Panc1 (cell line): ENCODE data around the gene MTURN. TPM values are rescaled to one million over a fixed set of nuclear protein-coding genes. Genes with fewer than 3 reads are reported as not detected.

ENCODE experiments used
- ATAC-seq: fragments of 200-7000 bp; cut with Tn5 transposase; 2 replicates; pipeline ENCODE4 v1.9.1; 2020; ENCODE audit warnings: mild to moderate bottlenecking, moderate library complexity
- BruUV-seq: library from RNA; stranded (reverse); fragments of 400-500 nt; replicated peaks from 2 replicates; lab custom pipeline; 2021; lab: Mats Ljungman, UMichigan
- CTCF ChIA-PET: fragments of 300-600 bp; sonication (Branson Sonifier 250); formaldehyde crosslinking; loops from one replicate; lab custom pipeline; 2022; ENCODE audit warnings: antibody characterized with exemption; lab: Charles Lee
- POLR2A ChIA-PET: fragments of 300-600 bp; sonication (Branson Sonifier 250); formaldehyde crosslinking; loops from one replicate; lab custom pipeline; 2022; ENCODE audit warnings: antibody characterized with exemption; lab: Charles Lee
- DNase-seq: peaks from one replicate; pipeline ENCODE4 v3.0.0-alpha.2; 2010; ENCODE audit warnings: low read depth, low spot score
- H3K27ac ChIP-seq: 2 replicates; pipeline ENCODE4 v1.5.1; 2011; ENCODE audit warnings: mild to moderate bottlenecking, low read length, inconsistent platforms
- H3K27me3 ChIP-seq: fragments of 200-500 bp; sonication (Bioruptor generic); 2 replicates; pipeline ENCODE4 v1.6.0; 2014; ENCODE audit warnings: low read length, inconsistent platforms; ENCODE audit not compliant: control insufficient read depth, insufficient read depth
- H3K36me3 ChIP-seq: fragments of 200-500 bp; sonication (Bioruptor generic); 2 replicates; pipeline ENCODE4 v1.5.1; 2014; ENCODE audit warnings: inconsistent platforms, mild to moderate bottlenecking, low read length, moderate library complexity; ENCODE audit not compliant: control insufficient read depth, insufficient read depth
- H3K4me1 ChIP-seq: 2 replicates; pipeline ENCODE4 v1.5.1; 2011; ENCODE audit warnings: inconsistent platforms, mild to moderate bottlenecking, low read length, moderate library complexity; ENCODE audit not compliant: control insufficient read depth, insufficient read depth
- H3K4me3 ChIP-seq, 2 experiments: 2 replicates each; pipeline ENCODE4 v1.5.1; 2011 to 2012; ENCODE audit warnings: low read depth in 2 of 2, low read length in 2 of 2, mild to moderate bottlenecking in 2 of 2, inconsistent platforms in 1 of 2, moderate library complexity in 1 of 2
- H3K9me3 ChIP-seq: fragments of 200-500 bp; sonication (Bioruptor generic); 2 replicates; pipeline ENCODE4 v1.5.1; 2014; ENCODE audit warnings: low read depth, mild to moderate bottlenecking, inconsistent platforms, low read length, moderate library complexity; ENCODE audit not compliant: control insufficient read depth, insufficient read depth
- POLR2AphosphoS5 ChIP-seq: IDR thresholded peaks from 2 replicates; pipeline ENCODE4 v1.6.1; 2012; ENCODE audit warnings: mild to moderate bottlenecking, low read depth, low read length, moderate library complexity
- SIN3A ChIP-seq: IDR thresholded peaks from 2 replicates; pipeline ENCODE4 v1.6.1; 2012; ENCODE audit warnings: low read depth, mild to moderate bottlenecking, low read length, moderate library complexity, borderline replicate concordance; ENCODE audit not compliant: insufficient read depth
- TCF7L2 ChIP-seq: IDR thresholded peaks from 2 replicates; pipeline ENCODE4 v1.6.1; 2011; ENCODE audit warnings: mild to moderate bottlenecking, low read depth, low read length, inconsistent platforms
- in situ Hi-C: cut with HindIII; loops from 2 replicates; pipeline ENCODE4 v1.10.0; 2016; ENCODE audit warnings: low sequenced_read_pairs, low pct_unique_long_range_greater_than_20kb
- intact Hi-C: fragments of 100-400 bp; cut with micrococcal nuclease; formaldehyde crosslinking; loops from one replicate; pipeline ENCODE4 v1.10.0; 2022; ENCODE audit not compliant: unreplicated experiment
- total RNA-seq: library from RNA; stranded (reverse); gene quantifications from one replicate; pipeline ENCODE4 v1.2.1, GENCODE V29; 2021; ENCODE audit not compliant: unreplicated experiment
- TF ChIP-seq, protein P1 (sequence below), 2 experiments: IDR thresholded peaks; 2 replicates each; pipeline ENCODE4 v1.6.1; 2011 to 2012; ENCODE audit warnings: low read depth in 2 of 2, control low read depth in 1 of 2, low read length in 1 of 2, mild to moderate bottlenecking in 1 of 2, moderate library complexity in 1 of 2; ENCODE audit not compliant: insufficient read depth in 1 of 2
- TF ChIP-seq, protein P2 (sequence below): fragments of 450-650 bp; IDR thresholded peaks from 2 replicates; pipeline ENCODE4 v1.5.1; 2017; ENCODE audit warnings: mild to moderate bottlenecking

Gene MTURN
- total RNA-seq, 1 experiment from 2014 or later: 1.2 TPM

DNA sequence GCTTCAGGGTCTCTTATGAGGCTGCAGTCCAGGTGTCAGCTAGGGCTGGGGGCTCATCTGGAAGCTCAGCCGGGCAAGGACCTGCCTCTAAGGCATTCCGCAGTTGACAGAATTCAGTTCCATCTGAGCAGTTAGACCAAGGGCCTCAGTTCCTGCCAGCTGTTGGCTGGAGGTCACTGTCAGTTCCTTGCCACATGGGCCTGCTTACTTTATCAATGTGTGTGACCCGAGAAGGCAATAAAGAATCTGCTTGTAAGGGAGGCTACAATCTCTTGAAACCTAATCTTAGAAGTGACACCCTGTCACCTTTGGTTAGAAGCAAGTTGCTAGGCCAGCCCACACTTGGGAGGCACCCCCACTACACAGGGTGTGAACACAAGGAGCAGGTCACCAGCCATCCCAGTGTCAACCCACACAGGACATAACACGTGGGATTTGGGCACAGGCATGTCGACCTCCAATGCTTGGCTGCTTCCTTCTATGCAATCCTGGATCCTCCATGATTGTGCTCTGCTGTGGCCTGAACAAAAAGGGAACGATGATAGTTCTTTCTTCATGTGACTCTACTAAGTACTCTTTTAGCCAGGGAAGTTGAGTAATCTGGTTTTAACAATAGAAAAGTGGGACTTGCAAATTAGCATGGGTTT is 41.8 kb downstream of the MTURN start:
- POLR2A ChIA-PET: no interaction called here
- ATAC-seq: no peak
- no peak for DNase-seq
- no TSS peak for BruUV-seq
- Histone ChIP-seq H3K27ac (no peak overlapping the region), H3K4me3 (no peak overlapping the region), H3K9me3 (no peaks in the 10 kb centered on the region), H3K27me3 (no peaks in the 10 kb centered on the region), H3K36me3 (no peaks in the 10 kb centered on the region), H3K4me1 (no peaks in the 10 kb centered on the region)
- CTCF ChIA-PET: no interaction called here
- TF ChIP-seq TCF7L2 (no peak), SIN3A (no peak), POLR2AphosphoS5 (no peak)
- TF ChIP-seq, protein P1, sequence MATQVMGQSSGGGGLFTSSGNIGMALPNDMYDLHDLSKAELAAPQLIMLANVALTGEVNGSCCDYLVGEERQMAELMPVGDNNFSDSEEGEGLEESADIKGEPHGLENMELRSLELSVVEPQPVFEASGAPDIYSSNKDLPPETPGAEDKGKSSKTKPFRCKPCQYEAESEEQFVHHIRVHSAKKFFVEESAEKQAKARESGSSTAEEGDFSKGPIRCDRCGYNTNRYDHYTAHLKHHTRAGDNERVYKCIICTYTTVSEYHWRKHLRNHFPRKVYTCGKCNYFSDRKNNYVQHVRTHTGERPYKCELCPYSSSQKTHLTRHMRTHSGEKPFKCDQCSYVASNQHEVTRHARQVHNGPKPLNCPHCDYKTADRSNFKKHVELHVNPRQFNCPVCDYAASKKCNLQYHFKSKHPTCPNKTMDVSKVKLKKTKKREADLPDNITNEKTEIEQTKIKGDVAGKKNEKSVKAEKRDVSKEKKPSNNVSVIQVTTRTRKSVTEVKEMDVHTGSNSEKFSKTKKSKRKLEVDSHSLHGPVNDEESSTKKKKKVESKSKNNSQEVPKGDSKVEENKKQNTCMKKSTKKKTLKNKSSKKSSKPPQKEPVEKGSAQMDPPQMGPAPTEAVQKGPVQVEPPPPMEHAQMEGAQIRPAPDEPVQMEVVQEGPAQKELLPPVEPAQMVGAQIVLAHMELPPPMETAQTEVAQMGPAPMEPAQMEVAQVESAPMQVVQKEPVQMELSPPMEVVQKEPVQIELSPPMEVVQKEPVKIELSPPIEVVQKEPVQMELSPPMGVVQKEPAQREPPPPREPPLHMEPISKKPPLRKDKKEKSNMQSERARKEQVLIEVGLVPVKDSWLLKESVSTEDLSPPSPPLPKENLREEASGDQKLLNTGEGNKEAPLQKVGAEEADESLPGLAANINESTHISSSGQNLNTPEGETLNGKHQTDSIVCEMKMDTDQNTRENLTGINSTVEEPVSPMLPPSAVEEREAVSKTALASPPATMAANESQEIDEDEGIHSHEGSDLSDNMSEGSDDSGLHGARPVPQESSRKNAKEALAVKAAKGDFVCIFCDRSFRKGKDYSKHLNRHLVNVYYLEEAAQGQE (IDR thresholded peaks at IDR 0.05; ENCODE audit: insufficient read depth in 1 of 2, low read depth in 2 of 2, low read length in 1 of 2): no peak
- TF ChIP-seq, protein P2, sequence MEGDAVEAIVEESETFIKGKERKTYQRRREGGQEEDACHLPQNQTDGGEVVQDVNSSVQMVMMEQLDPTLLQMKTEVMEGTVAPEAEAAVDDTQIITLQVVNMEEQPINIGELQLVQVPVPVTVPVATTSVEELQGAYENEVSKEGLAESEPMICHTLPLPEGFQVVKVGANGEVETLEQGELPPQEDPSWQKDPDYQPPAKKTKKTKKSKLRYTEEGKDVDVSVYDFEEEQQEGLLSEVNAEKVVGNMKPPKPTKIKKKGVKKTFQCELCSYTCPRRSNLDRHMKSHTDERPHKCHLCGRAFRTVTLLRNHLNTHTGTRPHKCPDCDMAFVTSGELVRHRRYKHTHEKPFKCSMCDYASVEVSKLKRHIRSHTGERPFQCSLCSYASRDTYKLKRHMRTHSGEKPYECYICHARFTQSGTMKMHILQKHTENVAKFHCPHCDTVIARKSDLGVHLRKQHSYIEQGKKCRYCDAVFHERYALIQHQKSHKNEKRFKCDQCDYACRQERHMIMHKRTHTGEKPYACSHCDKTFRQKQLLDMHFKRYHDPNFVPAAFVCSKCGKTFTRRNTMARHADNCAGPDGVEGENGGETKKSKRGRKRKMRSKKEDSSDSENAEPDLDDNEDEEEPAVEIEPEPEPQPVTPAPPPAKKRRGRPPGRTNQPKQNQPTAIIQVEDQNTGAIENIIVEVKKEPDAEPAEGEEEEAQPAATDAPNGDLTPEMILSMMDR: no peak
- intact Hi-C loops (no loop called here), in situ Hi-C loops (no loop called here)

- Histone ChIP-seq H3K36me3 (no peaks in the 10 kb centered on the region), H3K27me3 (no peaks in the 10 kb centered on the region), H3K4me3 (no peak overlapping the region), H3K4me1 (no peaks in the 10 kb centered on the region), H3K27ac (no peak overlapping the region), H3K9me3 (no peaks in the 10 kb centered on the region)
- CTCF ChIA-PET: no interaction called here
- no TSS peak for BruUV-seq
- POLR2A ChIA-PET: no interaction called here
- TF ChIP-seq SIN3A: no peak
- TF ChIP-seq, protein P1 (IDR thresholded peaks at IDR 0.05; ENCODE audit: insufficient read depth in 1 of 2, low read depth in 2 of 2, low read length in 1 of 2): no peak
- TF ChIP-seq POLR2AphosphoS5: no peak
- TF ChIP-seq, protein P2: no peak
- no peak for TF ChIP-seq TCF7L2
- ATAC-seq (no peak), DNase-seq (no peak)
- intact Hi-C loops (no loop called here), in situ Hi-C loops (no loop called here)
These were observed 42.4 kb downstream of the MTURN start for GRCh38 chr7:30177186-30177585.
